GOT3 (cell line): ENCODE data around the gene SLC25A26.

Source experiments
- DNase-seq: peaks from one replicate; lab custom pipeline; 2025; ENCODE audit warnings: mixed read lengths; lab: John Stamatoyannopoulos, UW

The SLC25A26 gene

DNA sequence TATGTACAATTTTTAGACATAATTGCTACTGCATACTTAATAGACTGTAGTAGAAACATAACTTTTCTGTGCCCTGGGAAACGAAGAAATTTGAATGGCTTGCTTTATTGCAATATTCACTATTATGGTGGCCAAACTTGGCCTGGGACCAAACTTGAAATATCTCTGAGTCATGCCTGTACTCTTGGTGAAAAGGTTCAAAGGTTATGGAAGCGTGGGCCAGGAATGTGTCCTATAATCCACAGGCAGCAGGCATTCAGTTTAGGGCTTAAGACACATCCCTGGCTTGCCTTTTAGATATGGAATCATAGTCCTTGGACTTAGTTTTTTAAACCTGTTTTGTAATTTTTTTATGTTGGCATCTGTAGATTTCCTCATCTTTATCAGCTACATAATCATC, 155.8 kb downstream of the SLC25A26 start:
- no peak for DNase-seq

- no peak for DNase-seq
Measured at GRCh38 chr3:66377800-66378199, 157.0 kb downstream of the SLC25A26 start.

DNA sequence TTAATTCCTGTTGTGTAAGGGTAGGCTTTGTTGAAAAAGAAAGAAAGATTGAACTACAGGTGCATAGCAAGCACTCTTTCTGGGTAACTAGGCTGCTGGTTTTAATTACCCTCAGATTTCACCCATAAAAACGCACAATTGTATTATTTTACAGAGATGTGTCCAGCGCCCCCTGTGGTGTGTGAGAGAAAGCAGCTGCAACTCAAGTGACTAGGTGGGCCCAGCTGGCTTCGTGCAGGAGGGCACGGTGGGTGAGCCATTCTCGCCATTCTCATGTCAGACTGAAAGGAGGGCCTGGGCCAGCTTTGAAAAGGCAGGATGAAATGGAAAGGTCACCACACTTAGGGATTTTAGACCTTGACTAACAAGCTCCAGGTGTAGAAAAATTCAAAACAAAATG, 157.5 kb downstream of the SLC25A26 start:
- no peak for DNase-seq

GRCh38 chr3:66379565-66379964, 158.8 kb downstream of the SLC25A26 start:
- DNase-seq: no peak

DNA sequence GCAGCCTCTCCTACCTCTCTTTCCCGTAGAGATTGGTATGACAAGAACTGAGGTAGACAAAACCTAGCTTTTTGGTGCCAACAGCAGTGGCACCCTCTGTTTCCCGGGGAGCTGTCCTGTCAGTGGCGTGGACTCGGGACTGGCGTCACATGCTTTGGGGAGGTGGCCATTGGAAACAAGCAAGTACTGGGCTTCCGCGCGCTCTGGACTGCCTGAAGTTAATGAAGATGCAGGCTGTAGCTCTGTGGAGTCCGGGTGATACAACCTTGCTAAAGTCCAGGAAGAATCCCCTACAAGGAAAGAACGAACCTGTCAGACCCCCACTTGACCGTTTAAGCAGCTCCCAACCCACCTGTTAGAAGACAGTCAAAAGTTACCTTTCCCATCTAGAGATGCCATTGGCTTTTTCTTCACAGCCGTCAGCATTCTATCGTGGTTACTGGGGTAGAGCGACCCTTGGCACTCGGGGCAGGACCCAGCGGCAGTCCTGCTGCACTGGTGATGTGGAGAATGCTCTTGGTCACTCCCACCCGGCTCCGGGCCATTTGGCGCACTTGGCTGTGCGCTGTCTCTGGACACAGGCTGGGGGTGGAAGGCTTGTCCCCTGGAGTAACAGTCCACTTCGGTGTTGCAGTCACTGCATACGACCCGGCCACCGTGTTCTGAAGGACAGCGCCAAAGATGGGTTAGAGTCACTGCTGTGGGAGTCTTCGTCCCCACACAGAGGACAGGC, 159.6 kb downstream of the SLC25A26 start:
- DNase-seq: no peak

GRCh38 chr3:66381626-66382025, 160.8 kb downstream of the SLC25A26 start:
- DNase-seq: no peak

DNA sequence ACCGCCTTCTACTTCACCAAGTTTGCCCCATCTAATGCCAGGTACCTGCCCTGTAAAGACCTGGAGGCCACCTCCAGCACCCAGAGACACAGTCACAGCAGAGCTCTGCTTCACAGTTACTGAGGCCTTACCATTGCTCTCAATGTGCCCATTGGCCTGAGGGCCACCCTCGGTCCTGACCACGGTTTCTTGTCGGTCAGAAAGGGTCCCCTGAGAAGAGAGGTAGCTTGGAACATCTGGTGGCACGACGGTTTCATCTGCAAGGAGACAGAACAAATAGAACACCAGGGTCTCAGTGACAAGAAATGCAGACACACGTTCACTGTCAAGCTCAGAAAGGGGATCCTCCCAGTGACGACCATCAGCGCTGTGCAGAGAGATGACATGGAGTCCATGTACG, 161.3 kb downstream of the SLC25A26 start:
- no peak for DNase-seq

GRCh38 chr3:66383023-66383422, 162.2 kb downstream of the SLC25A26 start:
- DNase-seq: no peak

DNA sequence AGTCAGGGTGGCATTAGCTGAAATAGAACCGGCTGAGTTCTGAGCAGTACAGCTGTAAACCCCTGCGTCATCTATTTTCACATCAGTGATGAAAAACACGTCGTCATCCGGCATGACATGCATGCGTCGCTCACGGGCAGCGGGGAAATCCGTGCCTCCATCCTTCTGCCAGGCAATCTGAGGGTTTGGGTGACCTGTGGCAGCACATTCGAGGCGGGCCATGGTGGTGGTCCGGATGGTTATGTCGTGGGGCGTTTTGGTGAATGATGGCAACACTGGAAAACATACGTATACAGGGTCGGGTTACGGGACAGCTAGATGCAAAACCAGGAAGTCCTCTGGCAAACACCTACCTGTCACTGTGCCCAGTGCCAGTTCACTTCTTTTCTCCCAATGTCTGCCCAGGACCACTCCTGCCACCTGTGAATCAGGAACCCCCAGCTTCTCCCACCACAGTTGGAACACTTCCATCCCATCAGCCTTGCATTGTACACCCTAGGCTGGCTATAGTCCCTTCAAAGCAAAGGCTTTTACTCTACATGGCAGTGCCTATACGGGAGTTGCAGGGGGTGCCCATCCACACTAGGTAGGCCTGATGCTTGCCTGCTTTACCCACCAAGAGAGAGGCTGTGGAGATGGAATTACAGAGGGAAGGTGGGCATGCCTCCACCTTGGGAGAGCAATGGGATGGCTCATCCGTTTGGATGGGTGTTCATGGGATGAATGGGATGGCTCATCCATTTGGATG, 163.4 kb downstream of the SLC25A26 start:
- DNase-seq: no peak

GRCh38 chr3:66385066-66385465, 164.3 kb downstream of the SLC25A26 start:
- DNase-seq: no peak

DNA sequence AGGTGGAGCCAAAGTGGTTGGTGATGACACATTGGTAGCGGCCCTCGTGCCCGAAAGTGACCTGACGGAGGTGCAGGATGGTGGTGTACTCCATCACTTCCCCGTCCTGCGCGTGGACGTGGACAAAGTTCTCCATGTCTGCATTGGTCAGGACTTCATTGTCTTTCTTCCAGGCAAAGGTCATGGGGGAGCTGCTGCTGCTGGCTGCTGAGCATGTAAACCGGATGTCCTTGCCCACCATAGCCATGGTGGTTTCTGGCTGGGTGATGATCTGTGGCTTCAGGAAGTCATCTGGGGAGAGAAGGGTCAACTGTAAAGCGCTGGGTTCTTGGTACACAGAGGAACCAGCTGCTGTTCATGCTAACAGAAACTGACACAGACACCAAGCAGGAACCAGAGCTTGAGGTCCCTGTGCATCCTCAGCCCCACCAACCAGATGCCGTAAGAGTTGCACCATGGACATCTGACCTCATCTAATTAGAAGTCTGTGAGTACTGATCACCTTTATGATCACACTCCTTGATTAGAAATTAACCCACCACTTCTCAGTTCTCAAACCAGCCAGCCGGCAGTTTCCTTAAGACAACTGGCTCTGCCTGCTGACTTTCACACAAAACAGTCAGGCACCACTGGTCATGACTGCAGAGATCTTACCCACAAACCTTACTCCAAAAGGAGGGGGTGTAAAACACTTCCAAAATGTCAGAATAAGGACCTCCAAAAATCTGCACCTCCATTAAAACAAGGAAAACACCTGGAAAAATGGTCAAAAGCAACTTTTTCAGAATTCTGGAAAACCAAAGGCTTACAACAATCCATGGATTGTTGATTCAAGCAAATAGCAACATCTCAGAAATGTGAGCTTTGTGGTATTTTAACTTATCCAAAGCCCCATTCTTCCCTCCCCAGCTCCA, 165.5 kb downstream of the SLC25A26 start:
- DNase-seq: no peak

DNA sequence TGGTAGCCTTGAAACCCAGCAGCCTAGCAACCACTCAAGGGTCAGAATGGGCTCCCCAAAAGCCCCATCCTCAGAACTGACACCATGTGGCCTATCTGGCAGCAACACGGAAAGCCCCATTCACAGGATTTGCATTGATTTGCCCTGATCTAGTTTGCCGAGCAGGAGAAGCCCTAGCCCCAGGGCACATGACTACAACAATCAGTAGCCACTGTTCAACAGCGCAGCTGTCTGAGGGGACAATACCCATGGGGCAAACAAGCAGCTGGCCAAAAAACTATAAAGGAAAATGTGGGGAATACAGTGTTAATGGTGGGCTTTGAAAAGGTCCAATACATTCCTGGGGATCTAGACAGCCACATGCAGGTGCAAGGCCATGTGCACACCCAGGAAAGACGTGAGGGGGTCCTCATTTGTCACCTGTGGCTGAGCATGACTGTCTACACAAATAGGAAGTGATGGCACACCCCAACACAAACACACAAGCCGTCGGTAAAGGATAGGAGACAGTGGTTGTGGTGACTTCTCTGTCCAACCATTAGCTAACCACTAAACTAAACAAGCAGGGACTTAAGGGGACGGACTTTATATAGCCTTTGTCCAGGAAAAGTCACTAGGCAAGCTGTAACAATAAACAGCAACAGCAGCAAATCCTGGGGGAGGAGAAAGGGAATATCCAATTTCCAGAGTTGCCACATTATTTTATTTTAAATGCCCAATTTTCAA, 166.3 kb downstream of the SLC25A26 start:
- DNase-seq: no peak

GRCh38 chr3:66390013-66390412, 169.2 kb downstream of the SLC25A26 start:
- no peak for DNase-seq

DNA sequence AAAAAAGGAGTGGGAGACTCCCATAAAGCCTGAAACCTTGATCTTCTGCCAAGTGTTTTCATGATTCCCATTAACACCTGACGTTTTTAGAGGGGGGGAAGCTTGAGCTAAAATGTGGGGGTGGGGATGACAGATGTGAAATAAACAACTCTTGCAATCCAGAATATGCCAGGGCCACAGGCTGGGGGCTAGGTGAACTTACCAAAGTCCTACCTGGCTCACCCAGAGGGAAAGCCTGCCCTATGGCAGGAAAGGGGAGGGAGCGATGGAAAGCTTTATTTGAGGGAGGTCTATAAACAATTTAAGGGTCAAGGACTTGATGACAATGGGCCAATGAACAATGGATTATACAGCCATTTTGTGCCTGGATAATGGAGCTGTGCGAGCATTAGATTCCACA, 171.7 kb downstream of the SLC25A26 start:
- no peak for DNase-seq

DNA sequence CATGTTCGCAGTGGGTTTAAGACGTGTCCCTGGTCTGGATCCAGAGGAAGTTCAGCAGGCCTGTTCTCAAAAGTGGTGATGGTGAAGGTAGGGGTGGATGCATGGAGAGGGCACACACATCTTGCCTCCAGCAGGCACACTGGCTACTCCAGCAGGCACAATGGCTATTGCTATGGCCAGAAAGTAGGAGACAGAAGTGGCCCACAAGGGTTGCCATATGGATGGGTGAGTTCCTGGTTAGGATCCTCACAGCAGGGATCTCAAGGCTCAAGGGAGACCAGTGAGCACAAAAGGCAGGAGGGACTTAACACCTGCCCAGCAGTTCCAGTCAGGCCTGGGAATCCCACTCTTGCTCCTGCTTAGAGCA, 172.1 kb downstream of the SLC25A26 start:
- DNase-seq: no peak

- DNase-seq: no peak
Measured at GRCh38 chr3:66393333-66394005, 172.7 kb downstream of the SLC25A26 start.

DNA sequence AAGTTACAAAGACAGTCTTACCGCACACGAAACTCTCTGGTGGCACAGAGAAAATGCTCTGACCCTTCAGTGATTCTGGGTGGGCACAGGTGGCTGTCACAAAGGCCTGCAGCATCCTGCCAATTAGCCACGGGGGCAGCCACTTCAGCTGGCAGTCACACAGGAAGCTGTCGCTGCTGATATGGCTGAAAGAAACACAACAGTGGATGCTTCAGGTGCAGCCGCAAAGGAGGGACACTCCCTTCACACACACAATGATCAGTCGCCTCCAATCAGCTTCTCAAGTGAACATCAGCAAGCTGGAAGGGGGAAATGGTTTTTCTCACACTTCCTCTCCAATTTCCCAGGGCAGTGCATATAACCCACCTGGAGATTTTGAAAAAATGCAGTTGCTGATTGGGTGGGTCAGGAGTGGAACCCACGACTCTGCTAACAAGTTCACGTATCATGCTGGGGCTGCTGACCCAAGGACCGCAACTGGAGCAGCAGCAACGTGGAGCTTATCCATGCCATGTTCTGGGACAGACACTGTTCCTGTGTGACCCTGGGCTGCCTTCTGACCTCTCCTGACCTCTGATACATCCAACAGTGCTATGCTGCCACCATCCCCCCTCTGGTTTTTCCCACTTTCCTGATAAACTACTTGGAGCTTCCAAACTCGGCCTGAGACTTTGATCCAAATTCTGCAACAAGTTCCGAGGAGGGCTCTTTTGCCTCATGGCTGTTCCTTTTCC, 173.4 kb downstream of the SLC25A26 start:
- DNase-seq: no peak

- no peak for DNase-seq
Measured at GRCh38 chr3:66394753-66395249, 174.0 kb downstream of the SLC25A26 start.

DNA sequence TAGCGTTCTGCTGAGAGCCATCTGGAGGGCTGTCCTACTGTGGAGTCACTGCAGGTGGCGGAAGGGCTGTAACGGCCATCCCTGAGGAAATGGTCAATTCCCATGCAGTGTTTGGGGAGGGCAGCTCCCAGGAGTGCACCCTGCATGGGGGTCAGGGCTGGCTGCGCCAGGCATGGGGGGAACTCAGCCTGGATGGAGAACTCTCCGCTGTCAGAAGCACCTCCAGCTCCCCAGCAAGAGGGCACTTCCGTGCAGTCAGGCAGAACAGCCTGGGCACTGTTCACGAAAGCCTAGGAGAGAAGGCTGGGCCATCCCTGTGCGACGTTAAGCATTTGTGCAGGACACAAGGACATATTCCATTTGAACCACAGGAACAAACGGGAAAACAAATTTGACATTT, 174.8 kb downstream of the SLC25A26 start:
- no peak for DNase-seq

GRCh38 chr3:66396161-66396760, 175.5 kb downstream of the SLC25A26 start:
- no peak for DNase-seq
